PC-9 (cell line): ENCODE results near the gene OXTR.

Experiments used
- EZH2 ChIP-seq: fragments of 200-600 bp; sonication (generic); IDR thresholded peaks from 2 replicates; pipeline ENCODE4 v1.8.0; 2017; ENCODE audit warnings: antibody characterized with exemption, low read depth
- TF ChIP-seq, protein P1 (sequence below): fragments of 200-600 bp; sonication (generic); conservative IDR thresholded peaks from 2 replicates; pipeline ENCODE4 v1.6.1; 2017; ENCODE audit warnings: mixed run types, antibody characterized with exemption, mild to moderate bottlenecking, moderate library complexity

DNA sequence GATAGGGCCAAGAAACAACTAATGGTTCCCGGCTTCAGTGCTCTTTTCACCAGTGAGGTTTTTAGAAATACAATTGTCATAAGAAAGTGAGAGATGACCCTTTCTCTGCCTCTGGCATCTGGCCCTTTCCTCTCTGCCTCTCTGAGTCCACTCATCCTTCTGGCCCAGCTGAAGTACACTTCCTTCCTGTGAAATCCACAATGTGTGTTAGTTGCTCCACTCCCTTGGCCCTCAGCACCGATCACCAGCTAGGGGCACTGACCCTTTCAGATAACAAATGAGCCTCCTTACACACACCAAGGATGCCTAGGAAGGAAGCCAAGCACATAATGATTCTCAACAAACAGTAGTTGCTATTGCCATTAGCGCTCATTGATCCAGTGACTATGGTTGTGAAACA, 38.8 kb downstream of the OXTR start:
- TF ChIP-seq, protein P1, sequence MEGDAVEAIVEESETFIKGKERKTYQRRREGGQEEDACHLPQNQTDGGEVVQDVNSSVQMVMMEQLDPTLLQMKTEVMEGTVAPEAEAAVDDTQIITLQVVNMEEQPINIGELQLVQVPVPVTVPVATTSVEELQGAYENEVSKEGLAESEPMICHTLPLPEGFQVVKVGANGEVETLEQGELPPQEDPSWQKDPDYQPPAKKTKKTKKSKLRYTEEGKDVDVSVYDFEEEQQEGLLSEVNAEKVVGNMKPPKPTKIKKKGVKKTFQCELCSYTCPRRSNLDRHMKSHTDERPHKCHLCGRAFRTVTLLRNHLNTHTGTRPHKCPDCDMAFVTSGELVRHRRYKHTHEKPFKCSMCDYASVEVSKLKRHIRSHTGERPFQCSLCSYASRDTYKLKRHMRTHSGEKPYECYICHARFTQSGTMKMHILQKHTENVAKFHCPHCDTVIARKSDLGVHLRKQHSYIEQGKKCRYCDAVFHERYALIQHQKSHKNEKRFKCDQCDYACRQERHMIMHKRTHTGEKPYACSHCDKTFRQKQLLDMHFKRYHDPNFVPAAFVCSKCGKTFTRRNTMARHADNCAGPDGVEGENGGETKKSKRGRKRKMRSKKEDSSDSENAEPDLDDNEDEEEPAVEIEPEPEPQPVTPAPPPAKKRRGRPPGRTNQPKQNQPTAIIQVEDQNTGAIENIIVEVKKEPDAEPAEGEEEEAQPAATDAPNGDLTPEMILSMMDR: no peak
- TF ChIP-seq EZH2: no peak
